ENCODE measurements around the gene CDH13.

Gene CDH13

DNA sequence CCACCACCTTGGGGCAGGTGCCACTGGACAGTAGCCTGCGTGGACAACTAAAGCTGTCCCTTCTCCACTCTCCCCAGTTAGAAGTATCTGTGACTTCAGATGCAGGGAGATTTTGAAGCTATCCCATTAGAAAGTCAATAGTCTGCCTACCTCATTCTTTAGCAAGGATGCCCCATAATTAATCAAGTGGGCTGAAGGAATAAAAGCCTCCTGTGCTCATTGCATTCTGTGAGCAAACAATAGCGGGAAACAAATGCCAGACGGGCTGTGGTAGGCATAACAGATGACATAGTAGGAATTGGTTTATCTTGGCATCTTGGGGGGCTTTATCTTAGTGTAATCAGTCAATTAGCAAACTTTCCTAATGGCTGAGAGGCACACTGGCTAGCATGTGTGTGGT, 1084.3 kb downstream of the CDH13 start:
- DNase-seq = no peak

GRCh38 chr16:83713597-83713996, 1086.8 kb downstream of the CDH13 start:
- no peak for DNase-seq

- DNase-seq = no peak
Measured at GRCh38 chr16:83714286-83714685, 1087.5 kb downstream of the CDH13 start.

DNA sequence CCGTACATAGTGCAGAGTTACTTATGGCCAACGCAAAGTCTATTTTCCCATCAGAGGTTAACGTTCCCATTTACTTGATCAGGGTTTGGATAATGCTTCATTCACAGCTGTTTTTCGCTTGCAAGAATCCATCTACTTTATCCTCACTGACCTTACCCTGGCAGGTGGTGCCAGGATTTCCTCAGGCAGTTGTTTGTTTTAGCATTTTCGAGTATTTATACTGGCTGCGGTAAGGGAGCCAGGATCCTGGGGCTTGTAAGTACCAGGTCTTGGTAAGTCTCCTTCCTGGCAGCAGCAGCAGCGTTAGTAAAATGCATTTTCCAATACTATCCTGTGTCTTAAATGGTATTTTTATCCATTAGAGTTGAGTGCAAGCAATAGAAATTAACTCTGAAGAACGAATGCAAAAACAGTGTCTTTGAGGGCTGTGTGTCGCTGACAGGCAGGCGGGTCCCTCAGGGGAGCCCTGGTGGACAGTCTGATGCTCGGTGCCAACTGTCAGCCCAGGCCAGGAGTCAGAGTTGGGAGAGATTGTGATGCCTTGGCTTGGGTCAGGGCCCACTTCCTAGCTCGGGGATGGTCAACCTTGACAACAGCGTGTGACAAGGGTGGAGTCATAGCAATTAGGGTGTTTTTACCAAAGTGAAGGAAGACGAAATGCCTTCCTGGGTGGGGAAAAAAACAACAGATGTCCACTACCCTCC, 1088.6 kb downstream of the CDH13 start:
- DNase-seq = no peak

- DNase-seq = no peak
Measured at GRCh38 chr16:83717308-83717707, 1090.5 kb downstream of the CDH13 start.

GRCh38 chr16:83717814-83718213, 1091.0 kb downstream of the CDH13 start:
- DNase-seq = no peak

DNA sequence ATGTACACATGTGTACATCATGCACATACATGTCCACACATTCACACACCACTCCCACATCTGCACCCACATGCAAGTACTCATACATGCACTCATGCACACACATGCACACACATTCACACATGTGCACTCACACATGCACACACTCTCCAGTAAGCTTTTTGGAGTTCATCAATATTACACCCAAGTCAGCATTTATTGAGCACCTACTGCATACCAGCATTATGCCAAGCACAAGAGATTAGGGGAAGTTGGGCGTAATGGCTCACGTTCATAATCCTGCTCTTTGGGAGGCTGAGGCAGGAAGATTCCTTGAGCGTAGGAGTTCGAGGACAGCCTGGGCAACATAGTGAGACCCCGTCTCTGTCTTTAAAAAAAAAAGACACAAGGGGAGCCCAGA, 1093.4 kb downstream of the CDH13 start:
- DNase-seq = no peak

- DNase-seq = no peak
Measured at GRCh38 chr16:83720981-83721380, 1094.2 kb downstream of the CDH13 start.

GRCh38 chr16:83721676-83722075, 1094.9 kb downstream of the CDH13 start:
- DNase-seq = no peak

GRCh38 chr16:83722456-83723183, 1095.9 kb downstream of the CDH13 start:
- DNase-seq = no peak

- DNase-seq = no peak
Measured at GRCh38 chr16:83723244-83723643, 1096.5 kb downstream of the CDH13 start.

GRCh38 chr16:83723901-83724300, 1097.1 kb downstream of the CDH13 start:
- DNase-seq = no peak

DNA sequence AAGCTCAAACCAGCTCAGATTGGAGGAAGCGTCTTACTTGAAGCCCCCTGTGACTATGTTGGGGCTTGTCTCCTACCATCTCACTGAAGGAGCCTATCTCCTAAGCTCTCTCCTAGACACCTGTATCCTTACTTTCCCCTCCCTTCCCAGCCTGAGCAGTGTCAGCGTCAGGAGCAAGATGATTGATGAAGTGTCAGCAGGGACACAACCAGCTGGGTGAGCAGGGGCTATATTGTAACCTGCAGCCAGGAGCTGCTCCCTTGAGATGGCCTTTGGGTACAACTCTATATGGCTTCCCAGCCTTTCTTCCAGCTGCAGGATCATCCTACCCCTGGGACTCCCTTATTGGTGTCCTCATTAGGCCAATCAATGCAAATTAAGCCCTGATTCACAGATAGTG, 1097.8 kb downstream of the CDH13 start:
- no peak for DNase-seq

- DNase-seq = no peak
Measured at GRCh38 chr16:83725313-83725712, 1098.5 kb downstream of the CDH13 start.

- DNase-seq = no peak
Measured at GRCh38 chr16:83727018-83727417, 1100.2 kb downstream of the CDH13 start.

- DNase-seq = no peak
Measured at GRCh38 chr16:83727751-83728352, 1101.1 kb downstream of the CDH13 start.

DNA sequence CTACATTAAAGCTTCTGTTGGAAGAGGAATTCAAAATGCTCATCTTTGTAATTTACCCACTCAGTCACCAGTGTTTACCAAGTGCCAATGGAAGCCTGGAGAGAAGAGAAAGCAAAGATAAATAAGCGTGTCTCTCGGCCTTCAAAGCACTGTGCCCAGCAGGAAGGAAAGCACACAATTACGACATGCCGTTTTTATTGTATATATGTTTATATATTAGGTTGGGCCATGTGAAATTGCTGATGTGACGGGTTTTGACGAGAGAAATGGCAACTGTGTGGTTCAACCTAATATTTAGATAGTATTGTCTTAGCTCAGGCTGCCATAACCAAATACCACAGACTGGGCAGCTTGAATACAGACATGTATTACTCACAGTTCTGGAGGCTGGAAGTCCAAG, 1101.7 kb downstream of the CDH13 start:
- no peak for DNase-seq

DNA sequence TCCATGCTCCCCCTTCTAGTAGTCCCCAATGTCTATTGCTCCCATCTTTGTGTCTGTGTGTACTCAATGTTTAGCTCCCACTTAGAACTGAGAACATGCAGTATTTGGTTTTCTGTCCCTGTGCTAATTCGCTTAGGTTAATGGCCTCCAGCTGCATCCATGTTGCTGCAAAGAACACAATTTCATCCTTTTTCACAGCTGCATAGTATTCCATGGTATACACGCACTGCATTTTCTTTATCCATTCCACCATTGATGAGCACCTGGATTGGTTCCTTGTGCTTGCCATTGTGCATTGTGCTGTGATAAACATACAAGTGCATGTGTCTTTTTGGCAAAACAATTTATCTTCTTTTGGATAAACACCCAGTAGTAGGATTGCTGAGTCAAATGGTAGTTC, 1104.0 kb downstream of the CDH13 start:
- no peak for DNase-seq

DNA sequence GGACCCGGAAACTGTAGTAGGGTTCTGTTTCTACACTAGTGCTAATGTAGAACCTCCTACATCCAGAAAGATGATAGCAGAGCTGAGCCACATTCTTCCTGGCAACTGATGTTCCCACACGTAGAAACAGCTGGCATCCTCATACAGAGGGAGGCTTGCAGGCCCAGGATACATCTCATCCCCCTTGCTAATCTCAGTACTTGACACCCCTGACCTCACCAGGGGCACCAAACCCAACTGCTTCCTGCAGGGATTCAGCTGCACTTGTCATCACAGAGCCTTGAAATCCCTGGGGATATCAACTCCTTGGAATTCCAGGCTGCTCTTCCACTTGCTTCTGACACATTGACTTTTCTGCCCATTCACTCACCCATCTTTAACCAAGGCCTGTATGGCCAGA, 1105.8 kb downstream of the CDH13 start:
- no peak for DNase-seq

GRCh38 chr16:83733301-83733700, 1106.5 kb downstream of the CDH13 start:
- no peak for DNase-seq

GRCh38 chr16:83734136-83734535, 1107.4 kb downstream of the CDH13 start:
- no peak for DNase-seq

DNA sequence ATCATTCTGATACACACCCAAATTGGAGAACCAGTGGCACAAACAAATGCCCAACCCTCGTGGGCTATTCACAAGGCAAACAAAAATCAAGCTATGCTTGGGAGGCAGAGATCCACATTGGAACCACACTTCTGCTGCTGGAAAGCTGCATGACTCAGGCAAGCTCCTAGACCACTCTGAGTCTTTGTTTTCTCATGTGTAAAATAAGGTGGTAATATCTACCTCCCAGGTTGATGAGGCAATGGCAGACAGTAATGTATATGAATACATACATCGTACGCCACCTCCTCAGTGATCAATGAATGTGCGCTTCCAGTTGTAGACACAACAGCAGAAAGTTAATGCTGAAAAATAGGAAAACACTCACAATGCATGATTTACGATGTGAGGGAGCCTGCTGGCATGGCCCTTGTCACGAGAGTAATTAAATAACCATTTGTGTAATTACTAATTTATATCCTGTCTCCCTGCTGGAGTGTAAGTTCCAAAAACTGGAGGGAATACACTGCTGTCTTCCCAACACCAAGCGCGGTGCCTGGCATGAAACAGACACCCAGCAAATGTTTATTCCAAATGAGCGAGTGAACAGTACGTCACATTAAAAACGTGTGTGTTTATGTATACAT, 1111.1 kb downstream of the CDH13 start:
- no peak for DNase-seq

GRCh38 chr16:83738923-83739503, 1112.2 kb downstream of the CDH13 start:
- no peak for DNase-seq
